ENCODE measurements around the gene CCDC69. TPM values are rescaled to one million over a fixed set of nuclear protein-coding genes. Genes with fewer than 3 reads are reported as not detected.

Gene CCDC69
- total RNA-seq, 1 donor from 2014 or later, result 3.4 TPM

- no peak for DNase-seq (ENCODE audit: low read depth)
- TF ChIP-seq CTCF (conservative IDR thresholded peaks at IDR 0.05; ENCODE audit: low read depth, low read length), result no peak
- H3K4me3 ChIP-seq (ENCODE audit: low read depth, low read length), result no peak overlapping the region
Measured at GRCh38 chr5:151216781-151217180, 7.1 kb downstream of the CCDC69 start.

- no peak for TF ChIP-seq CTCF (conservative IDR thresholded peaks at IDR 0.05; ENCODE audit: low read depth, low read length)
- DNase-seq (ENCODE audit: low read depth), result no peak
- no peak overlapping the region for H3K4me3 ChIP-seq (ENCODE audit: low read depth, low read length)
Measured at GRCh38 chr5:151215546-151215880, 8.4 kb downstream of the CCDC69 start.

GRCh38 chr5:151214614-151215545, 9.0 kb downstream of the CCDC69 start:
- H3K4me3 ChIP-seq (ENCODE audit: low read depth, low read length), result no peak overlapping the region
- TF ChIP-seq CTCF (conservative IDR thresholded peaks at IDR 0.05; ENCODE audit: low read depth, low read length), result no peak
- DNase-seq (ENCODE audit: low read depth), result no peak

GRCh38 chr5:151213803-151214613, 9.9 kb downstream of the CCDC69 start:
- no peak for TF ChIP-seq CTCF (conservative IDR thresholded peaks at IDR 0.05; ENCODE audit: low read depth, low read length)
- no peak for DNase-seq (ENCODE audit: low read depth)
- no peak overlapping the region for H3K4me3 ChIP-seq (ENCODE audit: low read depth, low read length)

- no peak for TF ChIP-seq CTCF (conservative IDR thresholded peaks at IDR 0.05; ENCODE audit: low read depth, low read length)
- no peak for DNase-seq (ENCODE audit: low read depth)
- H3K4me3 ChIP-seq (ENCODE audit: low read depth, low read length), result no peak overlapping the region
Measured at GRCh38 chr5:151212406-151212798, 11.5 kb downstream of the CCDC69 start.

GRCh38 chr5:151208481-151208914, 15.4 kb downstream of the CCDC69 start:
- DNase-seq (ENCODE audit: low read depth), result no peak
- no peak for TF ChIP-seq CTCF (conservative IDR thresholded peaks at IDR 0.05; ENCODE audit: low read depth, low read length)
- no peak overlapping the region for H3K4me3 ChIP-seq (ENCODE audit: low read depth, low read length)

Measured in epithelial cell of proximal tubule (primary cell).